PC-3 (cell line): ENCODE data around the gene OR2AE1. TPM values are rescaled to one million over a fixed set of nuclear protein-coding genes. Genes with fewer than 3 reads are reported as not detected.

Experiments used
- ATAC-seq: fragments of 200-7000 bp; cut with Tn5 transposase; 2 replicates; pipeline ENCODE4 v1.9.1; 2020; ENCODE audit warnings: mild to moderate bottlenecking, moderate library complexity
- BruUV-seq: library from RNA; stranded (reverse); fragments of 400-500 nt; replicated peaks from 2 replicates; lab custom pipeline; 2021; lab: Mats Ljungman, UMichigan
- CTCF ChIA-PET: fragments of 300-600 bp; sonication (Branson Sonifier 250); formaldehyde crosslinking; loops from one replicate; lab custom pipeline; 2022; ENCODE audit warnings: antibody characterized with exemption; lab: Charles Lee
- POLR2A ChIA-PET: fragments of 300-600 bp; sonication (Branson Sonifier 250); formaldehyde crosslinking; loops from one replicate; lab custom pipeline; 2022; ENCODE audit warnings: antibody characterized with exemption; ENCODE audit not compliant: unreplicated experiment; lab: Charles Lee
- DNase-seq: peaks from one replicate; pipeline ENCODE4 v3.0.0-alpha.2; 2015
- H2AFZ ChIP-seq: fragments of 300-600 bp; sonication (generic); 2 replicates; pipeline ENCODE4 v1.6.0; 2016; ENCODE audit warnings: antibody characterized with exemption, low read length
- H3F3A ChIP-seq: fragments of 300-600 bp; sonication (generic); one replicate; pipeline ENCODE4 v1.6.0; 2017; ENCODE audit warnings: antibody characterized with exemption, low read length, control low read depth, mild to moderate bottlenecking; ENCODE audit not compliant: unreplicated experiment
- H3K27ac ChIP-seq: fragments of 300-600 bp; sonication (generic); 2 replicates; pipeline ENCODE4 v1.5.1; 2016; ENCODE audit warnings: mild to moderate bottlenecking, low read length
- H3K27me3 ChIP-seq: fragments of 300-600 bp; sonication (generic); 2 replicates; pipeline ENCODE4 v1.6.1; 2016; ENCODE audit warnings: low read length, mixed read lengths
- H3K36me3 ChIP-seq: fragments of 300-600 bp; sonication (generic); 2 replicates; pipeline ENCODE4 v1.6.1; 2016; ENCODE audit warnings: low read depth, mixed run types, low read length, mixed read lengths
- H3K4me1 ChIP-seq: fragments of 300-600 bp; sonication (generic); 2 replicates; pipeline ENCODE4 v1.5.1; 2016; ENCODE audit warnings: low read length; ENCODE audit not compliant: insufficient read depth
- H3K4me2 ChIP-seq: fragments of 300-600 bp; sonication (generic); 2 replicates; pipeline ENCODE4 v1.6.0; 2016; ENCODE audit warnings: low read length
- H3K4me3 ChIP-seq: fragments of 300-600 bp; sonication (generic); 2 replicates; pipeline ENCODE4 v1.5.1; 2016; ENCODE audit warnings: mild to moderate bottlenecking, low read length, mixed read lengths
- H3K79me2 ChIP-seq: fragments of 300-600 bp; sonication (generic); 2 replicates; pipeline ENCODE4 v1.6.1; 2017; ENCODE audit warnings: low read length, mixed read lengths
- H3K9ac ChIP-seq: fragments of 300-600 bp; sonication (generic); 2 replicates; pipeline ENCODE4 v1.6.0; 2016; ENCODE audit warnings: mild to moderate bottlenecking, low read length
- H3K9me2 ChIP-seq: fragments of 300-600 bp; sonication (generic); replicated peaks from 2 replicates; pipeline ENCODE4 v1.6.1; 2016; ENCODE audit warnings: mixed run types, low read length, mixed read lengths
- H3K9me3 ChIP-seq: fragments of 300-600 bp; sonication (generic); 2 replicates; pipeline ENCODE4 v1.6.1; 2016; ENCODE audit warnings: low read length, mixed read lengths
- H4K20me1 ChIP-seq: fragments of 300-600 bp; sonication (generic); 2 replicates; pipeline ENCODE4 v1.6.1; 2016; ENCODE audit warnings: low read length, mixed read lengths
- CTCF ChIP-seq: fragments of 300-600 bp; sonication (generic); conservative IDR thresholded peaks from 2 replicates; pipeline ENCODE4 v1.5.1; 2017; ENCODE audit warnings: antibody characterized with exemption, low read depth, mild to moderate bottlenecking, low read length
- EZH2 ChIP-seq: fragments of 300-600 bp; sonication (generic); IDR thresholded peaks from one replicate; pipeline ENCODE4 v1.6.1; 2017; ENCODE audit warnings: antibody characterized with exemption, mild to moderate bottlenecking, low read length; ENCODE audit not compliant: unreplicated experiment
- EZH2phosphoT487 ChIP-seq: fragments of 300-600 bp; sonication (generic); IDR thresholded peaks from 2 replicates; pipeline ENCODE4 v1.6.1; 2018; ENCODE audit warnings: mild to moderate bottlenecking, antibody characterized with exemption, low read length, borderline replicate concordance
- intact Hi-C: fragments of 100-400 bp; cut with micrococcal nuclease; formaldehyde crosslinking; loops from 2 replicates; pipeline ENCODE4 v1.9.0; 2023
- total RNA-seq: library from RNA; depleted of rRNA; stranded (reverse); fragments of >200 nt; gene quantifications from 2 replicates; pipeline ENCODE4 v1.2.3, GENCODE V29; 2014

OR2AE1 gene
- total RNA-seq, 1 experiment from 2014 or later = 0.18 TPM

- Histone ChIP-seq H3K4me2 (peak overlapping the region; percentile 10; the same call in 1 of the 2 replicates), H2AFZ (no peak overlapping the region), H3K9ac (no peak overlapping the region), H4K20me1 (no peaks in the 10 kb centered on the region), H3K27ac (no peak overlapping the region), H3K27me3 (peaks cover 11% of the 10 kb centered on the region; the same call in 1 of the 2 replicates), H3K36me3 (no peaks in the 10 kb centered on the region), H3K4me1 (0 out of 2 replicates have a peak, but pooled peaks cover 4% of the 10 kb centered on the region), H3F3A (no peaks in the 10 kb centered on the region), H3K79me2 (no peaks in the 10 kb centered on the region), H3K9me2 (no peaks in the 10 kb centered on the region), H3K4me3 (no peak overlapping the region), H3K9me3 (no peaks in the 10 kb centered on the region)
- DNase-seq (peak; percentile 36), ATAC-seq (peak; percentile 51)
- no peak for TF ChIP-seq EZH2
- no peak for TF ChIP-seq CTCF
- TF ChIP-seq EZH2phosphoT487 = no peak
- BruUV-seq = no TSS peak
- POLR2A ChIA-PET = no interaction called here
- CTCF ChIA-PET = interaction anchor here (0.6 to 1.0 kb wide), 2 partner anchors 37 to 314 kb away, joined by 3 read pairs; no protein-coding TSS in a partner anchor
- intact Hi-C loops = loop anchor here (5.0 to 10.0 kb wide), 2 partner anchors 222 to 315 kb away; partner anchors contain the start of gene ZSCAN25
Measured at GRCh38 chr7:99839287-99840021, 37.4 kb downstream of the OR2AE1 start.

GRCh38 chr7:99837649-99838361 lies 39.0 kb downstream of the OR2AE1 start:
- ATAC-seq (peak; percentile 68), DNase-seq (peak; percentile 32)
- no peak overlapping the region for H3K4me3 ChIP-seq
- no peaks in the 10 kb centered on the region for H3K36me3 ChIP-seq
- H3K9ac ChIP-seq = no peak overlapping the region
- H3K27me3 ChIP-seq = peaks cover 18% of the 10 kb centered on the region; the same call in 1 of the 2 replicates
- H4K20me1 ChIP-seq = no peaks in the 10 kb centered on the region
- H3K9me3 ChIP-seq = no peaks in the 10 kb centered on the region
- intact Hi-C loops = loop anchor here (1.0 to 10.0 kb wide), 3 partner anchors 207 to 313 kb away; partner anchors contain the start of gene ZSCAN25
- H3K4me1 ChIP-seq = 0 out of 2 replicates have a peak, but pooled peaks cover 4% of the 10 kb centered on the region
- ChIA-PET POLR2A (interaction anchor here (0.5 kb wide), 1 partner anchor 1484 kb away, joined by 5 read pairs; the partner anchor contains the start of gene IFT22), CTCF (interaction anchor here (0.6 to 1.0 kb wide), 3 partner anchors 206 to 381 kb away, joined by 4 to 10 read pairs (median 5); no protein-coding TSS in a partner anchor)
- no TSS peak for BruUV-seq
- no peak overlapping the region for H3K27ac ChIP-seq
- TF ChIP-seq EZH2phosphoT487 = no peak
- no peak for TF ChIP-seq EZH2
- TF ChIP-seq CTCF = peak; percentile 46
- H3F3A ChIP-seq = no peaks in the 10 kb centered on the region
- no peaks in the 10 kb centered on the region for H3K79me2 ChIP-seq
- H3K9me2 ChIP-seq = no peaks in the 10 kb centered on the region
- H3K4me2 ChIP-seq = no peak overlapping the region
- H2AFZ ChIP-seq = no peak overlapping the region
